NCI-H1105 treated with DMSO at 0.1 percent for 48 hours (cell line): ENCODE data around the gene APBB2.
"Not testable (repeated sequence)": the region's sequence is repeated elsewhere in the genome, so short reads cannot be mapped to it uniquely, and the experiment has no call there.

Experiments
- DNase-seq: peaks from one replicate; lab custom pipeline; 2025; lab: John Stamatoyannopoulos, UW

APBB2 gene

DNA sequence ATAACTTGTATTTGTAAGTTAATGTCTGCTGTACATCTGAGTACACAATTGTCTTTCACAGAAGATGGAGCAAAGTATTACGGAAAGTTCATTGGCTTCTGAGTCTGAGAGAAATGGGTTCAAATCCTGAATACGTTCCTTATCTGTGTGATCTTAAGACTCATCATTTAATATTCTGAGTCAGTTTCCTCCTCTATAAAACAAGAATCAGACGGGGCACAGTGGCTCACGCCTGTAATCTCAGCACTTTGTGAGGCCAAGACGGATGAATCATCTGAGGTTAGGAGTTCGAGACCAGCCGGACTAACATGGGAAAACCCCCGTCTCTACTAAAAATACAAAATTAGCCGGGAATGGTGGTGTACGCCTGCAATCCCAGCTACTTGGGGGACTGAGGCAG, 57.8 kb downstream of the APBB2 start:
- DNase-seq, result no peak

DNA sequence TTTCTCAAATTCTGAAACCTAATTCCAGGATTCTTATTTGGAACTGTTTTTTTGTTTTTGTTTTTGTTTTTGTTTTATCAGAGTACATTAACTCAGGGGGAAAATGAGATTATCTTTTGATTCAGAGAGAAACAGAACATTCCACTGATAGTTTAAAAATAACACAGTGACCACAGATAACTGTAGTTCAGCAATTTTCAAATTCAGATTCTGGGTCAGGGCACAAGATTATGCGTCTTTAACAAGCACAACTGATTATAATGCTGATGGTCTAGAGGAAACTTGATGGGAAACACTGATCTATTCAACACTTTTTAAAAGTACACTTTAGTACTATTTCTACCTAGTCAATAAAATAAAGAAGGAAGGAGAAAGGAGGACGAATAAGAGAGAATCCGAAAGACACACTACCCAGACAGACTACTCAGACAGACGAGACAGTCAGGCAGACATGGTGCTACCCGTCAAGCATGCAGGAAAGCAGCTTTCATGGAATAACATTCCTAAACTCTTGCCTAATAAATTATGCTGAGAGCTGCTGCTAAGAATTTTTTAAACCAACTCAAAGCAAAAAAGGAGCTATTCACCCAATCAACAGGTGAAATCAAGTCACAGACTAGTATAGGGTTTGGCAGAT, 59.0 kb downstream of the APBB2 start:
- no peak for DNase-seq

DNA sequence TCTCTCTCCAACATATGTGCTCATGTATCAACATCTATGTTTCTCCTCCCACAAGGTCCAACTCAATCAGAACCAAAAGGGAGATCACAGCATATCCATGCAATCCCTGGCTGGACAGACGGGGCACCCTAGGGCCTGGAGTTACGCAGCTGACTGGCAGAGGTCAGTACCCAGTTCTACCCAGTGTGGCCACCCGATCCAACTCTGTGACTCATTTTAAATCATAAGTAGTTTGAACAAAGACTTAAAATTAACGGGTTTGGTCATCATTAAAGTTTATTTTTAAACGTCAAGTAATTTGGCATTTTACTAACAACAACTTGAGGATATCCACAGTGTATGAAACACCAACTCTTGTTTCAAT, 59.5 kb downstream of the APBB2 start:
- DNase-seq, result no peak

DNA sequence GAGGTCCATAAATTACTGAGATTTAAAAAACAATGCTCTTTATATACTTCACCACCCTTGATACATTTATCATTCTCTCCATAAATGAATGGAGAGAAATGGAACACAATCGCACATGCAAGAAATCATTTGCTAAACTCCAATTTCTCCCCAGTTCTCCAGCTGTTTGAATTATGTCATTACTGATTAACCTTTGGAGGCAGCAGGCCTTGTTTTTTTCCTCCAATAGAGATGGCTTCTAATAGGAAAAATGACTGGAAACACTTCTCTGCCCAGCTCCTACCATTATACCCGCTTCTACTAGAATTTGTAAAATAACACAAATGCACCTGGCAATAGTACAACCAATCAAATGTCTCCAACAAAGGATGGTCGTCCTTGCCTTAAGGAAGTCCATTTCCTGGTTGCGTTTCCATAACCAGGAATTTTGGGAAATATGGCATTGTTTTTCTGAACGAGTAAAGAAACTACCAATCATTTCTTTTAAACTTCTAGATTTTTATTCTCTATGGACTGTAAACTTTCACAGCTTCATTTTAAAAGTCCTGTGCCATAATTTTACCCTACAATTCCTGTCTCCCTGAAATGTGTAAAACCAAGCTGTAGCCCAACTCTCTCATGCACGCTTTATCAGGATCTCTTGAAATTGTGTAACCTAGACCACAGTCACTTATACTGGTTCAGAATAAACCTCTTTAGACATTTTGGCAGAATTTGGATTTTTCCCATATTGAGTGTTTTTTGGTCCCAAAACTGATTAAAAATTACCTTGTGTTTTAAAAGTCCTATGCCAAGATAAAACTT, 60.1 kb downstream of the APBB2 start:
- DNase-seq, result no peak

DNA sequence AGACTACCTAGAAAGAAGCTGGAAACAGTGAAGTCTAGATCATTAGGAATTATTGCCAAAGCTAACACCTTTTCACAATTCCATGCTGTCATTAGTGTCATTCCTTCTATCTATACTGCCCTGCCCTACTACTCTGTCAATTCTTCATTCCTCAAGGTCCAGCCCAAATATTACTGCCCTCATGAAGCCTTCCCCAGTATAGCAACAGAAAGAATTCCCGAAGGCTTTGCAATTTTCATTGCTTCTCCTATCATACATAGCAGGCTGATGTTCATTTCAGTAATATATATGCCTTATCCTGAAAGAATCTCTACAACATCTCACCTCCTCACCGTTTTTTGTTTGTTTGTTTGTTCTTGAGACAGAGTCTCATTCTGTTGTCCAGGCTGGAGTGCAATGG, 63.9 kb downstream of the APBB2 start:
- no peak for DNase-seq

DNA sequence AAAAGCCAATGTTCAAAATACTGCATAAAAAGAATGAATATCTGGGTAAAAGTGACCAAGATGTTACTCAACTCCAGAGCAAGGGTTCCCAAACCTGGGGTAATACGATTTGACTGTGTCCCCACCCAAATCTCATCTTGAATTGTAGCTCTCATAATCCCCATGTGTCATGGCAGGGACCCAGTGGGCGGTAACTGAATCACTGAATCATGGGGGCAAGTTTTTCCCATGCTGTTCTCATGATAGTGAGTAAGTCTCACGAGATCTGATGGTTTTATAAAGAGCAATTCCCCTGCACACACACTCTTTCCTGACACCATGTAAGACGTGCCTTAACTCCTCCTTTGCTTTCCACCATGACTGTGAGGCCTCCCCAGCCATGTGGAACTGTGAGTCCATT, 64.8 kb downstream of the APBB2 start:
- DNase-seq, result not testable (repeated sequence)

DNA sequence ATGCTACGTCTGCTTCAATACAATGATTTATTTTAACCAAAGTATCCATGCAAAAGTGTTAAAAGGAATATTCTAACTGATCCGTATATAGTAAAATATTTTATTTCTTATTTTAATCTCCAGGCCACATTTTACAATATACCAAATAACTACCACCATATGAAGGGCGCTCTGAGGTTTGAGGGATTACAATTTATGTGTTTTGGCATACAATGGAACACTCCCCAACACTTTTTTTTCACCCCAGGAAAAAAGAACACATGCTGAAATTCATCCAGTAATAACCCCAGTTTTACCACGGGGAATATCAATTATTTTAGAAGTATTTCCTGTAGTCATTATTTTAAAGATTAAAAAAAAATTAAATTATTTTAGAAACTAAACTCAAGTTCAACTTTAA, 65.4 kb downstream of the APBB2 start:
- no peak for DNase-seq

DNA sequence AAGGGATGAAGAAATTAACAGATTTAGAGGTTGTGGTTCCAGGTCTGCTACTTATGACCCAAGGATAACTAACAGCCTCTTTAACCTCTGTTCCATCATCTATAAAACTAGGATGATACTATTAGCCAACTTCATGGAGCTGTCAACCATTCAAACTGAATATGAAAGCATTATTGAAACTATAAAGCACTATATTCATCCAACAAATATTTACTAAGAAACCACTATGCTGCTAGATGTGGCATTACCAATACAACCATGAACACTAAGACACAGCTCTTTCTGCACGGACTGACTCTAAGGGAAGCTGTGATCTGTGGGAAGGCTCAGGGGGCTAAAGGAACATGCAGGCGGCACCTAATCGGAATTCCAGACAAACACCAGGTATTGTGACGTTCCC, 66.0 kb downstream of the APBB2 start:
- DNase-seq, result no peak

DNA sequence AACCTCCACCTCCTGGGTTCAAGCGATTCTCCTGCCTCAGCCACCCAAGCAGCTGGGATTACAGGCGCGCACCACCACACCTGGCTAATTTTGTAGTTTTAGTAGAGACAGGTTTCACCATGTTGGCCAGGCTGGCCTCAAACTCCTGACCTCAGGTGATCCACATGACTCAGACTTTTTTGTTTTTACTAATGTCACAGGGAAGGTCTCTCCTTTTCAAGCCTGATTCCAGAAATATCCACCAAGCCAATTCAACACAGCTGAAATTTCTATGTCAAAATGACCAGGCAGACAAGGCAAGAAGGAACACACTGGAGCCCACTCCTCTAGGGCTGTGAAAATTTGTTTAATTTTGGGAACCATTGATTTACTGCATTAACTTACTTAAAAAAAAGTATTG, 66.8 kb downstream of the APBB2 start:
- not testable (repeated sequence) for DNase-seq

DNA sequence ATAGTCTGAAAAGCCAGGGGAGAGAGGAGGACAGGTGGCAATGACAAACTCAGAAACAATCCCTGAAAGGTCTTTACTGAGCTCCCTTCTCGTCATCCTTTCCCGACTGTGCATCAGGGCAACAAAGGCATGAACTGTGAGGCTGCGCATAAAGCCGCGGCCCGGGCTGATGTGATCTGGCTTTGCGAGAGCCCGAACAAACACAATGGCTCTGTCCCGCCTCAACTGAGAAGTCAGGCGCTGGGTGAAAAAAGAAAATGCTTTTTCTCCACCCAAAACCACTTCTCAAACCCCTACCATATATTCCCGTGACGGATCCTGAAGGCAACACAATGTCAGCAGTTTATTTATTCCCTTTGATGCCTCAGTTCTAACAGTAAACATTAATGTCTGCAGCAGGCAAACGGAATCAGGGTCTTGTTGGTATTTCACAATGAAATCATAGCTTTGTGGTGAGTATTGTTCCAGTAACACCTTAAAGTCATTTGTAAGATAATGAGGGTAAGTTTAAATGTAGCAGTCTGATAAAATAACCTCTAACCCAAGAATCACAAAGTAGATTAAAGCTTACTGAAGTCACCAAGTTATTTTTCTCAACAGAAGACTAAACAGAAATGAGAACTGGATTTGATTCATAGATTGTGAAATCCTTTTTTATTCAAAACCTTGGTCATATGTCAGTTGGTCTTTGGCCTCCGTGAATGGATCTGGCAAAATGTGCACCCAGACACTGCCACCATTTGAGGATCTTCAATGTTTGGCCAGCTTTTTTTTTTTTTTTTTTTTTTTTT, 67.4 kb downstream of the APBB2 start:
- no peak for DNase-seq

DNA sequence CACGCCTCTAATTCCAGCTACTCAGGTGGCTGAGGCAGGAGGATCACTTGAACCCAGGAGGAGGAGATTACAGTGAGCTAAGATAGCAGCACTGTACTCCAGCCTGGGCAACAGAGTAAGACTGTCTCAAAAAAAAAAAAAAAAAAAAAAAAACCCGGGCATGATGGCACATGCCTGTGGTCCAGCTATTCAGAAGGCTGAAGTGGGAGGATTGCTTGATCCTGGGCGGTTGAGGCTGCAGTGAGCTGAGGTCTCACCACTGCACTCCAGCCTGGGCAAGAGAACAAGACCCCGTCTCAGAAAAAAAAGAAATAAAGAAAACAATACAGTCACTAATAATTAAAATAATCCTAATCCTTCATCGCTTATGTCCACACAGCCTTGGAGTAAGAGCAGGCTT, 68.1 kb downstream of the APBB2 start:
- DNase-seq, result no peak

DNA sequence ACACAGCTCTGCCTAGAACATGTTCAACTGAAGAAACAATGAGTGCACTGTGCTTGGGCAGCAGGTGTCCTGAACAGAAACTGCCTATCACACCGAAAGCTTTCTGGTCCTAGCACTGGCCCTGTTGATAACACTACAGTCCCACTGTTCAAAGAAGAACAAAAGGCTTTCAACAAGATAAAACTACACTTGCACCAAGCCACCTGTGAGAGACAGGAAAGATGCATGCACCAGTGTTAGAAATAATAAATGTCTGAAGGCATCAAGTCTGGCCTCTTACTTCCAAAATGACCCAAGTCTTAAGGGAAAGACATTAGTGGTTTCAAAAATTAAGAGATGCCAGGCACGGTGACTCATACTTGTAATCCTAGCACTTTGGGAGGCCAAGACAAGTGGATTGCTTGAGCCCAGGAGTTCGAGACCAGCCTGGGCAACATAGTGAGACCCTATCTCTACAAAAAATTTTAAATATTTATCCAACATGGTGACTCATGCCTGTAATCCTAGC, 68.7 kb downstream of the APBB2 start:
- no peak for DNase-seq

DNA sequence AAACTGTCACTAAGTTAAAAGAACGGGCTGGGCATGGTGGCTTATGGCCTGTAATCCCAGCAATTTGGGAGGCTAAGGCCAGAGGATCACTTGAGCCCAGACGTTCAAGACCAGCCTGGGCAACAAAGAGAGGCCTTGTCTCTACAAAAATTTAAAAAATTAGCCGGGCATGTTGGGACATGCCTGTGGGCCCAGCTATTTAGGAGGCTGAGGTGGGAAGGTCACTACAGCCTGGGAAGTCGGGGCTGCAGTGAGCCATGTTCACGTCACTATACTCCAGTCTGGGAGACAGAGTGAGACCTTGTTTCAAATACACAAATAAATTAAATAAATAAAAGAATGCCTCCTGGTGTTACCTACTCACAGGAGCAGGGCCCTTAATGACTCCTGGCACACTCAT, 69.5 kb downstream of the APBB2 start:
- no peak for DNase-seq

DNA sequence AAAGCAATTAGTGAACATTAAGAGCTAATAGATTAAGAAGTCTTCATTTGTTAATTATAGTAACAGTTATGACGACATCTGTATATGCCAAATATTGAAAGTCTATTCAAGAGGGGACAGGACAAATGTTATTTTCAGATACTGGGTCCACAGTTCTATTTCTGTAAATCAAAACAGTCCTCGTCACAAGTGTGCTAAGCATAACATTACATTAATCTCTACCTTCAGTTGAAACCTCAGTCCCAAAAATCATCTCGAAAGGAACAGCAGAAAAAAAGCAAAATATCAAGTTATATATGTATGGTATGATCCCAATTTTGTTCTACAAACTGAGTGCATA, 70.3 kb downstream of the APBB2 start:
- DNase-seq, result no peak

DNA sequence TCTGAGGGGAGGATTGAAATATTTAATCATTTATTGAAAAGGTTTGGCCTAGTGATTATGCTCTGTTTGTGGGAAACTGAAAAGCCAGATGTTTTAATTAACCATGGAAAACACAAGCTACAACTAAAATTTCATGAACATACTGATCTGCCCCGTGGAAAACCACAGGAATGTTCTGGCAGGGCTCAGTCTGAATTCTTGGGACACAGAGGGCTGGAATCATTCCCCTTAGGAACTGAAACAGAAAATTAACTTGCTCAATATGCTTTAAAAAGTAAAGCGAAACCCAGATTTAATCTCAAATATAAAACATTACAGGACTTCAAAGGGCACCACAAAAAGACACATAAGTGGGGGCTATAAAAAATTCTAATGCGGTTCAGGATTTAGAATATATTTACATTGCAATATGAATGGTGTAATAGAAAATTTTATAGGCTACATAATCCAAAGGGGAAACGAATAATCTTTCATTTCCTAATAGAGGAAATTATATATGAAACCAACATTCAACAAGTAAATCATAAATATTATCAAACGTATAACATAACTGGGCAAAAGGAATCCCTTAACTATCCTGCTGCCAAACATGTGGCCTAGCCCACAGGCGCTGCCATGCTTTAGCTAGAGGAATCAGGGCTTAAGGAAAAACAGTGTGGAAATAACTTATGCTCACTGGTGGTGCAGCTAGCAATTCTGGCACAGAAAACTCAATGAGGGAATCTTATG, 70.9 kb downstream of the APBB2 start:
- no peak for DNase-seq

DNA sequence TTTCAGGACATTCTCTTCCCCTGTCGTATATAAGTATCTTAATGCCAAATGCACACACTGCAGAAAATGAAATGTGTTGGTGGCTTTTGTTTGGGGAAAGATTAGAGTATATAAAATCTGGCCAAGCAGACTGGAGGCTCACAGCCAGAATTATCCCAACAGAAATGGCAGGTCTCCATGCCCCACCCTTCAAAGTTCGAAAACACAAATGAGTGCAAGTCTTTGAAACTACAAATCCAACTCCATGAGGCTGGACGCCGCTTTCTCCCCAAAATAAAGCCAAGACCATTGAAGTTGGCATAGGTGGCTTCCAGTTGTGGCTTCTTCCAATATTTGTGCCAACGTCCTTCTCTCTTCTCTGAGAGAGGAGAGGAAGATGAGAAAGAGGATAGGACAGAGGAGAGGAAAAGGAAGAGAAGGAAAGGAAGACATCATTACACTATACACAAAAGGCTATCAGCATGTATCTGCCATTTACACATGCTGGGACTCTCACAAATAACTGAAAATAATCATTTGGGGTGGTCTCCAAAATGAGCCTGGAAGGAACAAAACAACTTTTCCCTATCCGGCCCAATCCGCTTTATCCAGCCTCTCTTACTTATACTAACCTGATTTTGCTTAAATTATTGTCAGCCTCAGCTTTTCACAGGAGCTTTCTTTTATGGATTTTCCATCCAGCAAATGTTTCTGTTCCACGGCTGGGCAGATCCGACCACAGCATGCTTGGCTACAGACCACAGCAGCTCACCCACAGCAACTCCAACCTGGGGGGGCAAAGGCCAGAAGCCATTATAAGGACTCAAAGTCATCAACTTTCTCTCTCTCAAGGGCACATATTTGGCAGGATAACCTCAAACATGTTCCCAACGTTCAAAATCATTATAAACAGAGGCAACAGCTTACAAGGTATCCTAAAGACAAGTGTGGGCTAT, 71.7 kb downstream of the APBB2 start:
- no peak for DNase-seq

DNA sequence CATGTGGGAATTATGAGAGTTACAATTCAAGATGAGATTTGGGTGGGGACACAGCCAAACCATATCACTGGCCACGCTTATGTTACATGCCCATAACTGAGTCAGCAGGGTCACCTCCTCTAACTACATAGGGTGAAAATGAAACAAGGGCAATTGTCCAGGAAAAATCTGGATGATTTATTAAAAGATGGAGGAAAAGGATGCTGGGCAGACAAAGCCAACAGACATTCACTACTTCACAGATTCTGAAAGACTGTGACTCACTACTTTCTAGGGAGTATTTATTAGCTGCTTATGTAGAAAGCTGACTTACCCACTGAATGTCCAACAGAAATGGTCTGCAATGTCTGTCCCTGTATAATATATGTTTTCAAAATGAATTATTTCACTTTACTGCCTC, 72.4 kb downstream of the APBB2 start:
- DNase-seq, result no peak

DNA sequence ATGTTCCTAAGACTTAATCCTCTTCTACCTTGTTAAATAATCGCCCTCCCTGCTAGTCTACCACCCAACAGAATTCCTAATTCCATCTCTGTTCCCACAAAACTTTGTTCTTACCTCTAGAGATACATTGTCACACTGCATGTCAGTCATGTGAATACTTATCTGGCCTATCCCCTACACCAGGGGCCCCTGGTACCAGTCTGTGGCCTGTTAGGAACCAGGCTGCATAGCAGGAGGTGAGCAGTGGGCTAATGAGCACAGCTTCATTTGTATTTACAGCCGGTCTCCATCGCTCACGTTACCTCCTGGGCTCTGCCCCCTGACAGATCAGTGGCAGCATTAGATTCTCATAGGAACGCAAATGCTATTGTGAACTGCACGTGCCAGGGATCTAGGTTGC, 73.9 kb downstream of the APBB2 start:
- no peak for DNase-seq

DNA sequence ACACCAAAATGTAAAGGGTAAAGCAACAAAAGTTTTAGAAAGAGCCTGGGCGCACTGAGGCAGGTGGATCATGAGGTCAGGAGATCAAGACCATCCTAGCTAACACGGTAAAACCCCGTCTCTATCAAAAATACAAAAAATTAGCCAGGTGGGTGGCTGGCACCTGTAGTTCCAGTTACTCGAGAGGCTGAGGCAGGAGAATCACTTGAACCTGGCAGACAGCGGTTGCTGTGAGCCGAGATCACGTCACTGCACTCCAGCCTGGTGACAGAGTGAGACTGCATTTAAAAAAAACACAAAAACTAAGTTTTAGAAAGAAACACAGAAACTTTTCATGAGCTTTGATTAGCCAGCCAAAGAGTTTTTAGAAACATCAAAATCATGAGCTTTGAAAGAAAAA, 76.5 kb downstream of the APBB2 start:
- DNase-seq, result no peak

DNA sequence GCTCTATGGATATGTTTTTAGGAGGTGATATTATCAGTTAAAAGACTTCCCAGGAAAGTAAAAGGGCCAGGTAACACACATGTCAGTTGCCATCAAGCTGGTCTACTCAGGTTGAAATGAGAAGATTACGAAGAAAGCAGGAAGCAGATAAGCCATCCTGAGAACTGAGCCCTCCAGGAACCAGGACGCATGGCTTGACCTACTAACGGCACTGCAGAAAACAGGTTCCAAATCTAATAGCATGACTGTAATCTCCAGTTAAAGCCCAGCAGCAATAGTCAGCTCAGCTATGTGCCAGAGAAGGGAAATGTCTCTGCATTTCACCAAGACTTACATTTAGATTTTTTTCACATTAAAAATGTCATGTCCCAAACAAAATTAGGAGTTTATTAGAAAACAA, 77.9 kb downstream of the APBB2 start:
- no peak for DNase-seq

DNA sequence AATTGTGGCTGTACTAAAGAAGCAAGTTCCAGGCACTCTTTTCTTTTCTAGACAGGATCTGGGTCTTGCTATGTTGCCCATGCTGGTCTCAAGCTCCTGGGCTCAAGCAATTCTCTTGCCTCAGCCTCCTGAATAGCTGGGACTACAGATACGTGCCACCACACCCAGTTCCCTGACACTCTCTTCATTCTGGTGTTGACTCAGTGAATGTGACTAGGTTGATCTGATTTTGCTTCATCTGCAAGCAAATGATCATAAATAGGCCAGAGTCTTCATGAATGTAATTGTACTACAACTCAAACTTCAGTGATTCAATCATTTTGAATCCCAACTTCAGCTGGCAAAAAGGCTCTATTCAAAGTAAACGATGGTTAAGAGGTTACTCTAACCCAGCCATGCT, 78.5 kb downstream of the APBB2 start:
- DNase-seq, result no peak
